ENCODE data around the gene GRHPR.

GRHPR gene

DNA sequence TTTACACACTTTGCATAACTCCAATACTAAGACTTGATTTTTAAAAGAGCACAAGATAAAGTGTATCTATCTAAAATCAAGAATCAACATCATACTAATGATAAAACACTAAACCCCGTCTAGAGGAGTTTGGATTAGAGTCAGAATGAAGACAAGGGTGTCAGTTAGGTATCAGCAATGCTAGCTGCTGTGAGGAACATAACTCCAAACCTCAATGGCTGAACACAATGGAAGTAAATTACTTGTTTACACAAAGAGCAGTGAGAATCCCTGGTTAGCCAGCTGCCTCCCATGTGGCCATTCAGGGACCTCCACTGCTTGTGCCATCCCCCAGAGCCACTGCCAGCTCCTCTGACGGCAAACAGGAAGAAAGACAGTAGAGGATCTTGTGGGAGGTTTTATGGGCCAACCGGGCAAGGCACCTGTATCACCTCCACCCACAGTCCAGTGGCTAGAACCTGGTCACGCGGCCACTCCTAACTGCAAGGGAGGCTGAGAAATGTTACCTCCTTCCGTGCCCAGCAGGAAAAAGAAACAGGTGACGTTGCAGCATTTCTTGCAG lies 24.0 kb upstream of the GRHPR start:
- no peak for DNase-seq (ENCODE audit: low read depth)

- no peak for DNase-seq (ENCODE audit: low read depth)
These were observed 23.2 kb upstream of the GRHPR start for GRCh38 chr9:37399336-37399735.

GRCh38 chr9:37404590-37404989 lies 17.9 kb upstream of the GRHPR start:
- DNase-seq (ENCODE audit: low read depth) = no peak

GRCh38 chr9:37405350-37405749 lies 17.1 kb upstream of the GRHPR start:
- DNase-seq (ENCODE audit: low read depth) = no peak

DNA sequence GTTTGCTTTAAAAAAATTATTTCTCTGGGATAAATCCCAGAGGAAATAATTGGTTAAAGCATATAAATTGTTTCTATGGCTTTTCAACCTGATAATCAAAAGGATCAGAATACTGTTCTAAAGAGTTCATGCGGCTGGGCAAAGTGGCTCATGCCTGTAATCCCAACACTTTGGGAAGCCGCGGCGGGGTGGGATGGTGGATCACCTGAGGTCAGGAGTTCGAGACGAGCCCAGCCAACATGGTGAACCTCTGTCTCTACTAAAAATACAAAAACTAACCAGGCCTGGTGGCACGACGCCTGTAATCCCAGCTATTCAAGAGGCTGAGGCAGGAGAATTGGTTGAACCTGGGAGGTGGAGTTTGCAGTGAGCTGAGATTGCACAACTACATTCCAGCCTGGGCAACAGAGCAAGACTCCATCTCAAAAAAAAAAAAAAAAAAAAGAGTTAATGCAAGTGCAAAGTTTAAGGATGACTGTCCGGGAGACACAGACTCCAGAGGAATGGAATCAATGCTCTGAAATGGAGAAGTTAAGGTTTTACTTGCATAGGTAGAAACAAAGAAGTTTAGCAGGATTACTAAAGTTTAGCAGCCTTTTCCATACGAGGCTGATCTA lies 16.6 kb upstream of the GRHPR start:
- DNase-seq (ENCODE audit: low read depth) = no peak

DNA sequence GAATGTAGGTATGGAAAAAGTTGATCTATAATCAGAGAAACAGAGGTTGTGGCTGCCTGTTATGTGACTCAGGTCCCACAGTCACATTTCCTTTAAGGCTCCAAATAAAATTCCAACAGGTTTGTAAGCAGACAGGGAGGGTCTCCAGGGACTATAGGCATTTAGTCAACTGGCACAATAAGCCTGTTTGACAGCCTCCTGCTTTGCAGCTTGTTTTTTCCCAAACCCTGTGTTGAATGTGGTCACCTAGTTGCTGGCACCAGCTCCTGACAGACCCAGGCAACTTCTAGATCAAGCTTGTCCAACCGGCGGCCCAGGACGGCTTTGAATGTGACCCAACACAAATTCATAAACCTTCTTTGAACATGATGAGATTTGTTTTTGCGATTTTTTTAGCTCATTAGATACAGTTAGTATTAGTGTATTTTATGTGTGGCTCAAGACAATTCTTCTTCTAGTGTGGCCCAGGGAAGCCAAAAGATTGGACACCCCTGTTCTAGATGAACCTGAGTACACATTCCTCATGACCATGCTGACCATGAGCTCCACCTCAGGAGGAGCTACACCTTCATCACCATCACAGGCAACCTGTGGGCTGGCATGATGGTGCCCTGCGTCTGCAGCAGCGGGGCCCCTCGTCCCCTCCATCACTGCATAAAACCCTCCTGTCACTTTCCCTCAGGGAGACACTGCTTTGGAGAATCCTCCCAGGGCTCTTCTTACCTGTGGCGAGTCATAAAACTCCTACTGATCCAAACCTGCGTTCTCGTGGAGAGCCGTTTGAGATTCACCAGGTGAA lies 15.7 kb upstream of the GRHPR start:
- no peak for DNase-seq (ENCODE audit: low read depth)

DNA sequence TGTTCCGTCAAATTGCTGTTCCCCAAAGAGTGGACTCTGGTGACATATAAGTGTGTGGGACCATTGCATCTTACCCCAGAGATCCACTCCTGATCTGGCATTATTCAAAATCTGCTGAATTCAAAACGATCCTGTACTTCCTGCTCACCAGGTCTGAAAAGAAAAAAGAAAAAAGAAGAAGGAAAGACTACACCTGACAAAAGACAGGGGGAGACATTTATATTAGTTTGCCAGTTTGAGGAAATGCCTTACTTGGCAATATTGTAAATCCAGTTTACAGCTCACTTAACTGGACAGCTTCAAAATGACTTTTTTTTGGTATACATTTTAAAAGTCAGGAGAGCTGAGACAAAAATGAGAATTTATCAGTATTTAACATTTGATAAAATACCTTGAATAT lies 15.0 kb upstream of the GRHPR start:
- no peak for DNase-seq (ENCODE audit: low read depth)

DNA sequence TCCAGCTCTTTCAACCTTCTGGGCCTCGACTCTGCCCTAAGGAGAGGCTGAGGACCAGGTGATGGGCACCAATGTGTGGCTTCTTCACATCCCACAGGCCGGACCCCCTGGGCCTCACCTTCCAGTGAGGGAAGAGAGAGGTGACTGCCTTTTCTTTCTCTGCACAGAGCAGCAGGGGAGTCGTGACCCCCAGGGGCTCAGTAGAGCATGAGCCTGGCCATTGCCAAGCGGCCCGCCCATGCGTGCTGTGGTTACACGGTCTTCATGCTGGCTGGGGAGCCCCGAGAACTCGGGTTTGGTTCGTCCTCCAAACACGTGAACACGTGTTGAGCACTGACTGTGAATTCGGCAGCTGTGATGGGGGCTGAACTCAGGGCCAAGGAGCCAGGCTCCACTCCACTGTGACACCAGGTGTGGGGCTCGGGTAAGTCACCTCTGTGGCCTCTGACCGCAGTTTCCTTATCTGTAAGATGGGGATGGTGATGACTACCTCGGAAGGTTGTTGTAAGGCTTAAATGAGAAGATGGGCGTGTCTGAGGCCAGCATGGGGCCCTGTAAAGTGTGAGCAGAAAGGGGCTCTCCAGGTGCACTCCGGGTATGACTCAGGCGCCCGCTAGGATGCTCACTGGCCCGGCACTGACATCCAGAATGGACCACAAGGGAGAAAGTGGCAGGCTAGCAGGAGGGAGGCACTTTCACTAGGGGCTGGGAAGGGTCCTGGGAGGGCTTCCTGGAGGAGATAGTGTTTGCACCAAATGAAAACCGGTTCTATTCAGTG lies 13.4 kb upstream of the GRHPR start:
- no peak for DNase-seq (ENCODE audit: low read depth)

DNA sequence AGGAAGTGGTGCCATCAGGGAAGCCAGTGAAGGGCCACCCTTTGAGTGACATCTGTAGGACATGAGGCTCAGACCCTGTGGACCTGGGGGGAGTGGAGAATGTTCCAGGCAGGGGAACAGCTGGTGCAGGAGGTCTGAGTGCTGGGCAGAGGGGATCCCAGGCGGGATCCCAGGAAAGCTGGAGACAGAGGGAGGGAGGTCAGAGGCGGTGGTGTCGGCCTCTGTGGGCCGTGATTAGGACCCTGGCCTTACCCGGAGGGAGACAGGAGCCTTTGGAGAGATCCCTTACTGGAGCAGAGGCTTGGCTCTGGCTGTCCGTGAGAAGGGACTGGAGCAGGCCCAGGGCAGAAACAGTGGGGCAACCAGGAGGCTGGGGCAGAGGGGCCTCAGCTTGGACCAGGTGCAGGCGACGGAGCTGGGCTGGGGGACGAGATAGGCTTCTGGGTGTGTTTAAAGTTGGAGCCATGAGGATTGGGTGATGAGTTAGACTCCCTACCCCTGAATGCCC lies 12.1 kb upstream of the GRHPR start:
- DNase-seq (ENCODE audit: low read depth) = no peak

- no peak for DNase-seq (ENCODE audit: low read depth)
These were observed 11.3 kb upstream of the GRHPR start for GRCh38 chr9:37410969-37411785.

DNA sequence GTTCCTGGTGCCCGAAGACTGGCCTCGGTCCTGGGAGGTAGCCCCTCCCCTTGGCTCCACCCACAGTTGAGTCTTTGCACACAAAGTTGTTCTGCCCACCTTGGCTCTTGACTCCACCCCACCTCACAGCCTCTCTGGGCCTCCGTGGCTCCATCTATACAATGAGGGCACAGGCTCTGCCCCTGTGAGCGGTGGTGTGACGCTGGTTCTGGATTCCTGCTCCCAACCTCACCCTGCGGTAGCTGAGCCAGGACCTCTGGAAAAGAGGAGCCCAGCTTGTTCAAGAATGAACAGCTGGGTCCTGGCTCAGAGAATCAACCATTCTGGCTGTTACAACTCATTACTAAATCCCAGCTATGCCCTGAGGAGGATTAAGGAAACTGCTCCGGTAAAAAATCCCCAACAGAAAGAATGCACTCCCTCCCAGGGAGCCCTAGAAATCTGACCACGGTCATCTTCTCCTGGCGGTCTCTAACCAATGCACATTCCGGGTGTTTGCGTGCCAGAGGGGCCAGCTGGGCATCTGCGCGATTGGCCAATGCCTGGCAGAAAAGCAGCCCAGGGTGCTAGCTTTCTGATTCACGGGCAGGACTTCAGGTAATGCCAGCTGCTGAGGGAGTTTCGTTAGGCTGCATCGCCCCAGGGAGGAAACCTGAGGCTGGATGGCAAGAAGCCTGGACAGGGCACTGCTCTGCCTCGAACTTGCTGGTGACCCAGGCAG lies 9.9 kb upstream of the GRHPR start:
- DNase-seq (ENCODE audit: low read depth) = peak; percentile 18

DNA sequence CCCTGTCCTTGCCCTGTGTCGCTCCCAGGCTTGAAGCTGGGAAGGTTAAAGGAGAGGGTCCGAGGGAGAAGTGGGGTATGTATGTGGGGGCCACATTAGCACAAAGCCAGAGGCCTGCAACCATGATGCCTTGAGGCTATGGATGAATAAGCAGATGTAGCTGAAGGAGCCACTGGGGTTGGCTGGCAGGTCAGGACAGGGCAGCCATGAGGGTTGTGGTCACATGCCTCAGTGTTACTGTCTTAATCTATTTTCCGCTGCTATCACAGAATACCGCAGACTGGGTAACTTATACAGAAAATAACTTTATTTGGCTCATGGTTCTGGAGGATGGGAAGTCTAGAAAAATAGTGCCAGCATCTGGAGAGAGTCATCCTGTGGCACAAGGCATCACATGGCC lies 9.2 kb upstream of the GRHPR start:
- DNase-seq (ENCODE audit: low read depth) = no peak

DNA sequence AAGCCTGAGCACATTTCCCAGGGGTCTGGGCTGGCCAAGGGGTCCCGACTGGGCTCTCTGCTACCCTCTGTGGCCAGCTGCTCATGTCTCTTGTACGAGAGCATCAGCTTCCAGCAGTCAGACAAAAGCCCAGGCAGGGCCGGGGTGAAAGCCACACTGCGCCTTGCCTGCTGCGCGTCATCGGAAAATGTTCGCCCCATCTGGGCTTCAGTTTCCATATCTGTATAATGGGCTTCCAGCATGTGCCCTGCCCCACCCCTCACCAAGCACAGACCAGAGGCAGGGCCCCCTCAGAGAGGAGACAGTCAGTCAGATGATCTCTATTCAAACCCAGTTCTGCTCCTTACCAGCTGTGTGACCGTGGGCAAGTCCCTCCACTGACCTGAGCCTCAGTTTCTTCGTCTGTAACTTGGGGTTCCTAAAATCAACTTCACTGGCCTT lies 8.0 kb upstream of the GRHPR start:
- DNase-seq (ENCODE audit: low read depth) = no peak

DNA sequence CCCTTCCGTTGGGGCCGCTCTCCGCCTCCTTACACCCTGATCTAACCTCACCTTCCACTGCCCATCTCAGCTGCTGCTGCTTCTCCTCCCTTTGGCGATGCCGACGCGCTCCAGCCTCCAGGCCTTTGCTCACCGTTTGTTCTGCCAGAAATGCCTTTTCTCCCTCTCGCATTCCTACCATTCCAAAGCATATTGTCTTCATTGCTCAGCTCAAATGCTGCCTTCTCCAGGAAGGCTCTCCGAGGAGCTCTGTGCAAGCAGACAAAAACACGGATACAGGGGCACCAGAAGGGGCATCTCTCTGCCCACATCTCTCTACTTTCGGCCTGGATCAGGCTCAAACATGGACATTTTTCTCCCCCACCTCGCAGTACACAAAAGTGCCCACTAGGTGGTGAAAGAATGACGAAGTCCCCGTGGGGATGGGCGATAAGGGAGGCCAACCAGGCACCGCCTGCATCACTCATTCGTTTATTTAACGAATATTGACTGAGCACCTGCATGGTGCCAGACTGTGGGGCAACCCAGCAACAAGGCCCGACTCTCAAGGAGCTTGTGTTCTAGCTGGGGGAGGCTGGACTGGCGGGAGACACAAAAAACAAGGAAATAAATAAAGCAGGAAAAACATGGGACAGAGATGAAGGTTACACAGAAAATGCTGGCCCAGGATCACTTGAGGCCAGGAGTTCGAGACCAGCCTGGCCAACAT lies 7.3 kb upstream of the GRHPR start:
- peak; percentile 66 for DNase-seq (ENCODE audit: low read depth)

DNA sequence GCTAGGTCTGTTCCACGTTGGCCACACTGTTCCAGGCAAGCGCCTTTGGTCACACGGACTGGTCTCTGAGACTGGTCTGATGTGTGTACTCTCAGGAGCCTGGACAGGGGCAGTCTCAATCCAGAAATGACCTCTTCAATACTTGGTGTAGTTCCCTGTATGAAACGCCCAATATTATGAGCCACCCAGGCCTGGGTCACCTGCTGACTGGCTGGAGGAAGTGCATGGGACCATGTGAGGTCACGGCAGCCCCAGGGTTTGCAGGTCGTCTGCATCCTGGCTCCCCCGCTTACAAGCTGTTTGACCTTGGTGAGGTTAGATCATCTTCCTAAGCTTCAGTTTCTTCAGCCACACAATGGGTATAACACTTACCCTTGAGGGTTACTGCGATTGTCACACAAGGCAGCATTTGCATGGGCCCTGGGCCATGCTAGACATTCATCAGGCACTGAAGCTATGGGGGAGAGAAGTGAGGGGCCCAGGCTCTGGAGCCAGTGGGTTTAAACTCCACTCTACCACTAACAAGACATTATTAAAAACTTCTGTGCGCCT lies 5.2 kb upstream of the GRHPR start:
- no peak for DNase-seq (ENCODE audit: low read depth)

DNA sequence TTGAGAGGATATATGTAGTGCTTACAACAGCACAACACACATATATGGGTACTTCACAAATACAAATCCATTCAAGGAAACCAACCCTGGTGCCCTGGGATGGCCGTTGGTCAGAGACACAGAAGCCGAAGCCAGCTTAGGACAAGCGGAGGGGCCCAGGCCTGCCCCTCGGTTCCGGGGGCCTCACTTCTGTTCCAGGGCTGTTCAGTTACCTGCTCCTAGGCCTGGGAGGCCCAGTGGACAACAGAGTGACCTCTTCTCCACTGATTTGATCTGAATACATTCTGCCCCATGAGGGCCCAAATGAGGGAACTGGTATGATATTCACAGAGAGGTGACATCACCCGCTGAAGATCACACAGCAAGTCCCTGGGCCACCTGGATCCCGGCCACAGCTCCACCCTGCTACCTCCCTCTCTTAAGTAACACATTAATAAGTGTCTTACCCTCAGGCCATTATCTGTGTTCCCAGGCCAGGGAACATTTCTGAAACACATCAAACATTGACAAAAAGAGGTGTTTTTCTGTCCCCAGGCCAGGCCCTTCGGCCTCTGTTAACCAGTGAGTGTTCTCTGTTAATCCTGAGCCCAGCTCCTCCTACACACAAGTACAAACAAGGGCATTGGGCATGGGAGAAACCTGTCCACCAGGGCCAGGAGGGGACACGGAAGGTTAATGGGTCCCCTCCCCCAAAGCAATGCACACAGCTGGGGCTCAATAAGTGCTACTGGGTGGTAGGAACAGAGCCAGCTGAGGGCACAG lies 4.5 kb upstream of the GRHPR start:
- no peak for DNase-seq (ENCODE audit: low read depth)

DNA sequence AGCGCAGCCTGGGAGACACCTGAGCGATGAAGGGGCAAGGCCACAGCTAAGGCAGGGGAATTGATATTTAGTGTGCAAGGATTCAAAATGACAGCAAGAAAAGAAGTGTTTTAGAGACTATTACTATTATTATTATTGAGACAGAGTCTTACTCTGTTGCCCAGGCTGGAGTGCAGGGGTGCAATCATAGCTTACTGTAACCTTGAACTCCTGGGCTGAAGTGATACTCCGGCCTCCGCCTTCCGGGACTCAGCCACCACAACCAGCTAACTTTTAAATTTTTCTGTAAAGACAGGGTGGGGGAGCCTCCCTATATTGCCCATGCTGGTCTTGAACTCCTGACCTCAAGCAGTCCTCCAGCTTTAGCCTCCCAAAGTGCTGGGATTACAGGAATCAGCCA lies 3.3 kb upstream of the GRHPR start:
- DNase-seq (ENCODE audit: low read depth) = no peak

- DNase-seq (ENCODE audit: low read depth) = no peak
These were observed 2.0 kb upstream of the GRHPR start for GRCh38 chr9:37420271-37421215.

Data from GM04503 (cell line).